ENCODE measurements around the gene DPH7.

DNA sequence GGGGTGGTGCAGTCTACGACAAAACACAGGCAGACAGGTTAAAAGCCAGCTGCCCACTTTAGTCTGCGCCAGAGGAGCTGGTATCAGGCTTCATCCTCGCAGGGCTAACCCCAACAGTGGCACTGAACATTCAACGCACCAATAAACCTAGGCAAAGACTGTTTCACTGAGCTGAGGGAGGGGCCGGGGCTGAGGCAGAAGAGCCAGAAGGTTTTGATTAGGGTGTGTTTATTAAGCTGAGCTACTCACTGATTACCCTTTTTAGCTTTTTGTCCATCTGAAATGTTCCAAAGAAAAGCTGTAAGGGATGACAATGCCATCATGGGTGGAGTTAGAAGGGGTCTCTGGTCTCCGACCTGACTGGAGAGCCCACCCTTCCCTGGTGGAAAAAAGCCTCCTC, 10.2 kb upstream of the DPH7 start:
- TF ChIP-seq, protein P1, sequence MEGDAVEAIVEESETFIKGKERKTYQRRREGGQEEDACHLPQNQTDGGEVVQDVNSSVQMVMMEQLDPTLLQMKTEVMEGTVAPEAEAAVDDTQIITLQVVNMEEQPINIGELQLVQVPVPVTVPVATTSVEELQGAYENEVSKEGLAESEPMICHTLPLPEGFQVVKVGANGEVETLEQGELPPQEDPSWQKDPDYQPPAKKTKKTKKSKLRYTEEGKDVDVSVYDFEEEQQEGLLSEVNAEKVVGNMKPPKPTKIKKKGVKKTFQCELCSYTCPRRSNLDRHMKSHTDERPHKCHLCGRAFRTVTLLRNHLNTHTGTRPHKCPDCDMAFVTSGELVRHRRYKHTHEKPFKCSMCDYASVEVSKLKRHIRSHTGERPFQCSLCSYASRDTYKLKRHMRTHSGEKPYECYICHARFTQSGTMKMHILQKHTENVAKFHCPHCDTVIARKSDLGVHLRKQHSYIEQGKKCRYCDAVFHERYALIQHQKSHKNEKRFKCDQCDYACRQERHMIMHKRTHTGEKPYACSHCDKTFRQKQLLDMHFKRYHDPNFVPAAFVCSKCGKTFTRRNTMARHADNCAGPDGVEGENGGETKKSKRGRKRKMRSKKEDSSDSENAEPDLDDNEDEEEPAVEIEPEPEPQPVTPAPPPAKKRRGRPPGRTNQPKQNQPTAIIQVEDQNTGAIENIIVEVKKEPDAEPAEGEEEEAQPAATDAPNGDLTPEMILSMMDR (IDR thresholded peaks at IDR 0.05) = no peak
- TF ChIP-seq POLR2A (IDR thresholded peaks at IDR 0.05) = no peak
- TF ChIP-seq EP300 (IDR thresholded peaks at IDR 0.05) = no peak

Data from tibial nerve (tissue), 4 donors.